ENCODE data around the gene AK8. TPM values are rescaled to one million over a fixed set of nuclear protein-coding genes. Genes with fewer than 3 reads are reported as not detected.

AK8 gene
- total RNA-seq, 6 experiments from 2014 or later: 0.07 to 0.24 (median 0.12) TPM; not detected in 1

DNA sequence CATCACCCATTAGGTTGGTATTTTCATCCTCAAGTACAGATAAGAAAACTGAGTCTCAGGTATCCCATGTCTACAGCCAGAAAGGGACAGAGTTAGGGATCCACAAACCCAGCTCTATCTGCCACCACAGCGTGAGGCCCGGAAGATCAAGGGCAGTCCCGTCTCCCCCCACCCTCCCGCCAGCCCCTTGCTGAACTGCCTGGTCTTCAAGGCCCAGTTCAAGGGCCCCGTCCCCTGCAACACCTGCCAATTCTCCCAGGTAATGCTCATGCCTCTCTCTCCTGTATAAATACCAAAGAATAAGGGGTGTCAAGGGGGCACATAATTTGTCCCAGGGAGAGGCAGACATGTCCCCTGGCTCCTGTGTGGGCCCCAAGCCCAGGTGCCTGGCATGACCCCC is 50.7 kb downstream of the AK8 start:
- H3K4me1 Mint-ChIP-seq (ENCODE audit: low read depth): no peaks in the 10 kb centered on the region
- no peak for TF ChIP-seq CTCF (IDR thresholded peaks at IDR 0.05)
- no peak for DNase-seq
- no peaks in the 10 kb centered on the region for H3K9me3 Mint-ChIP-seq
- no peak overlapping the region for H3K4me3 Mint-ChIP-seq
- no peaks in the 10 kb centered on the region for H3K36me3 Mint-ChIP-seq (ENCODE audit: low read depth)
- no peak overlapping the region for H3K27ac Mint-ChIP-seq
- H3K27me3 Mint-ChIP-seq (ENCODE audit: insufficient read depth): peaks cover 50% of the 10 kb centered on the region

DNA sequence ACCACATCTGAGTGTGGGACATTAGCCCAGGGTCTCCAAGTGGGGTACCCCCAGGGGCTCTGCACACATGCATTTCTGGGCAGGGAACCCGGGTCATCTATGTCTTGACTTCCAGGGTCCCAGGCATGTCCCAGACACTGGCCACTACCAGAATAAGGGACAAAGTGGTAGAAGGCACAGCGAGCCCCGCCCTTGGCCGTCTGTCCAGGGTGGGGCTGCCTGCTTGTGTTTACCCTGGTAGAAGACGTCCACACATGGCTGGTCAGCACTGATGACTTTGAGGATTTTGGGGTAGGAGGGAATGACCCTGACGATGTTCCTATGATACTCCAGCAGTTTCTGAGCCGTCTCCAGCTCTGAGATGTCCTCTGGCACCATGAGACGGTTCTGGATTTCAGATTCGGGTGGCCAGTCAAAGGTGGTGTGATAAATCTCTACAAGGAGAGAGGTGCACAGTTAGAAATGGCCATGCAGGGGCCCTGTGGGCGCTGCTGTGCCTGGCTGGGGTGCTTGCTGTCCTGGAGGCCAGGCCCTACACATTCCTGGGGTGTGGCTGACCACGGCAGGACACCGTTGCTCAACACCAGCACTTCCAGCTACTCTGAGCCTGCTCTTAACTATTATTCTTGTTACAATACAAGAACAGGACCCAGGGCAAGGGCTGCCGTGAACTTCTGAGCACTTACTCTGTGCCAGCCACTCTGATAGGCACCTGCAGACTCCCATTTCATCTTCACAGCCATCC is 51.3 kb downstream of the AK8 start:
- Mint-ChIP-seq H3K9me3 (no peaks in the 10 kb centered on the region), H3K36me3 (ENCODE audit: low read depth) (no peaks in the 10 kb centered on the region), H3K27me3 (ENCODE audit: insufficient read depth) (peaks cover 50% of the 10 kb centered on the region), H3K27ac (no peak overlapping the region), H3K4me3 (no peak overlapping the region), H3K4me1 (ENCODE audit: low read depth) (no peaks in the 10 kb centered on the region)
- no peak for TF ChIP-seq CTCF (IDR thresholded peaks at IDR 0.05)
- DNase-seq: no peak

GRCh38 chr9:132826131-132826530 is 52.0 kb downstream of the AK8 start:
- no peaks in the 10 kb centered on the region for H3K4me1 Mint-ChIP-seq (ENCODE audit: low read depth)
- no peak for TF ChIP-seq CTCF (IDR thresholded peaks at IDR 0.05)
- H3K27me3 Mint-ChIP-seq (ENCODE audit: insufficient read depth): peaks cover 45% of the 10 kb centered on the region
- no peak for DNase-seq
- H3K27ac Mint-ChIP-seq: no peak overlapping the region
- H3K4me3 Mint-ChIP-seq: no peak overlapping the region
- H3K36me3 Mint-ChIP-seq (ENCODE audit: low read depth): no peaks in the 10 kb centered on the region
- no peaks in the 10 kb centered on the region for H3K9me3 Mint-ChIP-seq

DNA sequence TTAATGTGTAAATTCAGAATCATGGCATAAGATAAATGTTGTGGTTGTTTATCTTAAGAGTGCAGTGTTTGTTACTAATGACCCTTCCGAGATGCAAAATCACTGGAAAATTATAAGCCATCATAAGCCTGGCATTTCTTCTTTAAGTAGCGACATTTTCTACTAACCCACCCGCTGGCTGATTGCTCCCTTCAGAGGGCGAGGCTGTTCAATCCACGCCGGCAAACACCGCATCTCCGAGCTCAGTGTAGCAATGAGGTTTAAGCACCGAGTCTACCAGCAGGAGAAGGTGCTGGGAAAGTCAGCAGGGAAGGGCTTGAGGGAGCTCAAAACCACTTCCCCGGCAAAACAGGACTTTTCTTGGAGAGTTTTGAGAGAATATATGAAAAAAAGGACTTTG is 52.7 kb downstream of the AK8 start:
- Mint-ChIP-seq H3K4me3 (no peak overlapping the region), H3K27me3 (ENCODE audit: insufficient read depth) (peaks cover 49% of the 10 kb centered on the region), H3K36me3 (ENCODE audit: low read depth) (no peaks in the 10 kb centered on the region), H3K4me1 (ENCODE audit: low read depth) (no peaks in the 10 kb centered on the region), H3K27ac (no peak overlapping the region), H3K9me3 (no peaks in the 10 kb centered on the region)
- TF ChIP-seq CTCF (IDR thresholded peaks at IDR 0.05): no peak
- no peak for DNase-seq

- no peaks in the 10 kb centered on the region for H3K9me3 Mint-ChIP-seq
- no peak overlapping the region for H3K27ac Mint-ChIP-seq
- no peak for TF ChIP-seq CTCF (IDR thresholded peaks at IDR 0.05)
- no peaks in the 10 kb centered on the region for H3K4me1 Mint-ChIP-seq (ENCODE audit: low read depth)
- H3K27me3 Mint-ChIP-seq (ENCODE audit: insufficient read depth): peaks cover 51% of the 10 kb centered on the region
- no peak for DNase-seq
- H3K4me3 Mint-ChIP-seq: no peak overlapping the region
- H3K36me3 Mint-ChIP-seq (ENCODE audit: low read depth): no peaks in the 10 kb centered on the region
Measured at GRCh38 chr9:132824951-132825350, 53.1 kb downstream of the AK8 start.
